Measurements from ENCODE around the gene MLF2.
"Not testable (repeated sequence)": the region's sequence is repeated elsewhere in the genome, so short reads cannot be mapped to it uniquely, and the experiment has no call there.

DNA sequence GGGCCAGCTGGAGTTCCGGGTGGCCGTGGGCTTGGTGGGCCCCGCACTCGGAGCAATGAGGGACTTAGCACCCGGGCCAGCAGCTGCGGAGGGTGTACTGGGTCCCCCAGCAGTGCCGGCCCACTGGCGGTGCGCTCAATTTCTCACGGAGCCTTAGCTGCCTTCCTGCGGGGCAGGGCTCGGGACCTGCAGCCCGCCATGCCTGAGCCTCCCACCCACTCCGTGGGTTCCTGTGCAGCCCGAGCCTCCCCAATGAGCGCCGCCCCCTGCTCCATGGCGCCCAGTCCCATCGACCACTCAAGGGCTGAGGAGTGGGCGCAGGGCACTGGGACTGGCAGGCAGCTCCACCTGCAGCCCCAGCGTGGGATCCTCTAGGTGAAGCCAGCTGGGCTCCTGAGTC, 44.6 kb downstream of the MLF2 start:
- TF ChIP-seq, protein P1, sequence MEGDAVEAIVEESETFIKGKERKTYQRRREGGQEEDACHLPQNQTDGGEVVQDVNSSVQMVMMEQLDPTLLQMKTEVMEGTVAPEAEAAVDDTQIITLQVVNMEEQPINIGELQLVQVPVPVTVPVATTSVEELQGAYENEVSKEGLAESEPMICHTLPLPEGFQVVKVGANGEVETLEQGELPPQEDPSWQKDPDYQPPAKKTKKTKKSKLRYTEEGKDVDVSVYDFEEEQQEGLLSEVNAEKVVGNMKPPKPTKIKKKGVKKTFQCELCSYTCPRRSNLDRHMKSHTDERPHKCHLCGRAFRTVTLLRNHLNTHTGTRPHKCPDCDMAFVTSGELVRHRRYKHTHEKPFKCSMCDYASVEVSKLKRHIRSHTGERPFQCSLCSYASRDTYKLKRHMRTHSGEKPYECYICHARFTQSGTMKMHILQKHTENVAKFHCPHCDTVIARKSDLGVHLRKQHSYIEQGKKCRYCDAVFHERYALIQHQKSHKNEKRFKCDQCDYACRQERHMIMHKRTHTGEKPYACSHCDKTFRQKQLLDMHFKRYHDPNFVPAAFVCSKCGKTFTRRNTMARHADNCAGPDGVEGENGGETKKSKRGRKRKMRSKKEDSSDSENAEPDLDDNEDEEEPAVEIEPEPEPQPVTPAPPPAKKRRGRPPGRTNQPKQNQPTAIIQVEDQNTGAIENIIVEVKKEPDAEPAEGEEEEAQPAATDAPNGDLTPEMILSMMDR (IDR thresholded peaks at IDR 0.05; ENCODE audit: insufficient read depth, low read length, poor library complexity, severe bottlenecking), result not testable (repeated sequence)
- TF ChIP-seq EZH2phosphoT487 (conservative IDR thresholded peaks at IDR 0.05; ENCODE audit: low read length), result not testable (repeated sequence)
